Natural killer cell (primary cell): Measurements from ENCODE around the gene PRKN. TPM values are rescaled to one million over a fixed set of nuclear protein-coding genes. Genes with fewer than 3 reads are reported as not detected.

Experiments
- ATAC-seq, 3 donors: fragments of 150-1000 bp in 2 of 3; fragments of 200-7000 bp in 1 of 3; cut with Tn5 transposase; 1 replicate in 1 of 3; 2 replicates in 2 of 3; pipeline ENCODE4 v1.10.0; 2021; ENCODE audit warnings: mild to moderate bottlenecking in 2 of 3, moderate library complexity in 2 of 3
- DNase-seq, 2 donors: peaks; one replicate each; pipeline versions ENCODE4 v3.0.0 to v3.0.0-alpha.2; 2013 to 2021; ENCODE audit warnings: mixed read lengths in 1 of 2
- H3K27ac ChIP-seq: one replicate; pipeline ENCODE4 v1.5.1; 2013; ENCODE audit warnings: mild to moderate bottlenecking, low read length
- H3K27me3 ChIP-seq: one replicate; pipeline ENCODE4 v1.6.1; 2013; ENCODE audit warnings: low read length; ENCODE audit not compliant: control insufficient read depth, insufficient read depth
- H3K36me3 ChIP-seq: one replicate; pipeline ENCODE4 v1.6.1; 2013; ENCODE audit warnings: low read length; ENCODE audit not compliant: control insufficient read depth, insufficient read depth
- H3K4me1 ChIP-seq: one replicate; pipeline ENCODE4 v1.6.1; 2013; ENCODE audit warnings: low read length; ENCODE audit not compliant: control insufficient read depth, insufficient read depth
- H3K4me3 ChIP-seq: one replicate; pipeline ENCODE4 v1.5.1; 2013; ENCODE audit warnings: low read length
- H3K9me3 ChIP-seq: one replicate; pipeline ENCODE4 v1.6.1; 2013; ENCODE audit warnings: low read length; ENCODE audit not compliant: control insufficient read depth, insufficient read depth
- H3K27ac Mint-ChIP-seq, 2 donors: one replicate each; pipeline ENCODE4 v1.8.0; 2022; ENCODE audit warnings: mild to moderate bottlenecking in 2 of 2, mixed read lengths in 2 of 2, moderate library complexity in 1 of 2
- H3K27me3 Mint-ChIP-seq, 2 donors: one replicate each; pipeline ENCODE4 v1.8.0; 2022; ENCODE audit warnings: low read depth in 2 of 2, mixed read lengths in 2 of 2
- H3K36me3 Mint-ChIP-seq: one replicate; pipeline ENCODE4 v1.8.0; 2022; ENCODE audit warnings: mixed read lengths
- H3K4me1 Mint-ChIP-seq, 2 donors: one replicate each; pipeline ENCODE4 v1.8.0; 2022; ENCODE audit warnings: mixed read lengths in 2 of 2
- H3K4me3 Mint-ChIP-seq: one replicate; pipeline ENCODE4 v1.8.0; 2022; ENCODE audit warnings: mild to moderate bottlenecking, moderate library complexity, mixed read lengths
- H3K9me3 Mint-ChIP-seq, 2 donors: one replicate each; pipeline ENCODE4 v1.8.0; 2022; ENCODE audit warnings: mixed read lengths in 2 of 2
- WGBS: methylation state at CpG from one replicate; pipeline ENCODE4 v1.1.7; 2013; ENCODE audit warnings: missing lambda C conversion rate; ENCODE audit not compliant: insufficient coverage; 5-methylcytosine and 5-hydroxymethylcytosine counted together
- intact Hi-C: fragments of 100-400 bp; cut with micrococcal nuclease; formaldehyde crosslinking; loops from one replicate; pipeline ENCODE4 v1.14.2; 2022
- total RNA-seq, 4 donors: library from RNA; stranded (reverse); fragments of 120-200 nt in 1 of 4; gene quantifications; one replicate each; pipeline versions ENCODE4 v1.2.3 to v1.2.4, GENCODE V29; 2013 to 2022
- TF ChIP-seq, protein P1 (sequence below): fragments of 200-600 bp; IDR thresholded peaks from one replicate; pipeline ENCODE4 v1.8.0; 2022; ENCODE audit warnings: antibody characterized with exemption

PRKN gene
- total RNA-seq, 3 donors from 2014 or later (not counting 1 experiment from before 2014, with no cell fraction given): 1.4 to 1.9 (median 1.9) TPM

DNA sequence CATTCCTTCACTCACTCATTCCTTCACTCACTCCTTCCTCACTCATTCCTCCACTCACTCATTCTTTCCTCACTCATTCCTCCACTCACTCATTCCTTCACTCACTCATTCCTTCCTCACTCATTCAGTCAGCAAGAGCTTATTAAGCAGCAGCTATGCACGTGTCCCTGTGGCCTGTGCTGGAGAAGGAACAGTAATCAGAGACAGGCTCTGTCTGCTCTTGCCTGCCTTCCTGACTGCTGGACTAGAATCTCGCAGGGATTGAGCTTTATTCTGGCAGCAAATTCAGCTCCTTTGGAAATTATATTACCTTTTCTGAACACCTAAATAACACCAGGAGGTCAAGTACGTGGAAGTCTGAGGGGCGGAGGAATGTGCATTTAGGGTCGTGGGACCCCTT, 1314.8 kb downstream of the PRKN start:
- no peaks in the 10 kb centered on the region for H3K36me3 Mint-ChIP-seq
- Histone ChIP-seq H3K4me1 (no peaks in the 10 kb centered on the region), H3K27ac (no peak overlapping the region), H3K27me3 (no peaks in the 10 kb centered on the region), H3K36me3 (no peaks in the 10 kb centered on the region), H3K9me3 (no peaks in the 10 kb centered on the region), H3K4me3 (no peak overlapping the region)
- intact Hi-C loops: no loop called here
- H3K9me3 Mint-ChIP-seq: no peaks in the 10 kb centered on the region
- DNase-seq: no peak
- H3K27me3 Mint-ChIP-seq: peaks cover 13 to 18% of the 10 kb centered on the region in 2 donors
- TF ChIP-seq, protein P1, sequence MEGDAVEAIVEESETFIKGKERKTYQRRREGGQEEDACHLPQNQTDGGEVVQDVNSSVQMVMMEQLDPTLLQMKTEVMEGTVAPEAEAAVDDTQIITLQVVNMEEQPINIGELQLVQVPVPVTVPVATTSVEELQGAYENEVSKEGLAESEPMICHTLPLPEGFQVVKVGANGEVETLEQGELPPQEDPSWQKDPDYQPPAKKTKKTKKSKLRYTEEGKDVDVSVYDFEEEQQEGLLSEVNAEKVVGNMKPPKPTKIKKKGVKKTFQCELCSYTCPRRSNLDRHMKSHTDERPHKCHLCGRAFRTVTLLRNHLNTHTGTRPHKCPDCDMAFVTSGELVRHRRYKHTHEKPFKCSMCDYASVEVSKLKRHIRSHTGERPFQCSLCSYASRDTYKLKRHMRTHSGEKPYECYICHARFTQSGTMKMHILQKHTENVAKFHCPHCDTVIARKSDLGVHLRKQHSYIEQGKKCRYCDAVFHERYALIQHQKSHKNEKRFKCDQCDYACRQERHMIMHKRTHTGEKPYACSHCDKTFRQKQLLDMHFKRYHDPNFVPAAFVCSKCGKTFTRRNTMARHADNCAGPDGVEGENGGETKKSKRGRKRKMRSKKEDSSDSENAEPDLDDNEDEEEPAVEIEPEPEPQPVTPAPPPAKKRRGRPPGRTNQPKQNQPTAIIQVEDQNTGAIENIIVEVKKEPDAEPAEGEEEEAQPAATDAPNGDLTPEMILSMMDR: no peak
- H3K4me1 Mint-ChIP-seq: no peaks in the 10 kb centered on the region
- WGBS: 84% methylated on average over 5 of the region's 5 CpGs
- H3K4me3 Mint-ChIP-seq: no peak overlapping the region
- ATAC-seq: no peak
- no peak overlapping the region for H3K27ac Mint-ChIP-seq

DNA sequence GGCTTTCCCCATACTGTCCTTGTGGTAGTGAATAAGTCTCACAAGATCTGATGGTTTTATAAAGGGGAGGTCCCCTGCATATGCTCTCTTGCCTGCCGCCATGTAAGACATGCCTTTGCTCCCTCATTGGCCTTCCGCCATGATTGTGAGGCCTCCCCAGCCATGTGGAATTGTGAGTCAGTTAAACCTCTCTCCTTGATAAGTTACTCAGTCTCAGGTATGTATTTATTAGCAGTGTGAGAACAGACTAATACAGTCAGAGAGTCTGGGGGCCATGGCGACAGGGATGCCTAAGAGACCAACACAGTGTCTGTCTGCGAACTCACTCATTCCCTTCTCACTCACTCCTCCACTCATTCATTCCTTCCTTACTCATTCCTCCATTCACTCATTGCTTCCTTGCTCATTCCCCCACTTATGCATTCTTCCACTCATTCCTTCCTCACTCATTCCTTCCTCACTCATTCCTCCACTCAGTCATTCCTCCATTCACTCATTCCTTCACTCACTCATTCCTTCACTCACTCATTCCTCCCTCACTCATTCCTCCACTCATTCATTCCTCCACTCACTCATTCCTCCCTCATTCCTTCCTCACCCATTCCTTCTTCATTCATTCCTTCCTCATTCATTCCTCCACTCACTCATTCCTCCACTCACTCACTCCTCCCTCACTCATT, 1316.2 kb downstream of the PRKN start:
- WGBS: 97% methylated on average over 4 of the region's 4 CpGs
- H3K27ac Mint-ChIP-seq: no peak overlapping the region
- intact Hi-C loops: no loop called here
- H3K27me3 Mint-ChIP-seq: peaks cover 8 to 15% of the 10 kb centered on the region in 2 donors
- ATAC-seq: no peak
- Histone ChIP-seq H3K4me3 (no peak overlapping the region), H3K27me3 (no peaks in the 10 kb centered on the region), H3K9me3 (no peaks in the 10 kb centered on the region), H3K4me1 (no peaks in the 10 kb centered on the region), H3K27ac (no peak overlapping the region), H3K36me3 (no peaks in the 10 kb centered on the region)
- no peak overlapping the region for H3K4me3 Mint-ChIP-seq
- DNase-seq: no peak
- H3K36me3 Mint-ChIP-seq: no peaks in the 10 kb centered on the region
- TF ChIP-seq, protein P1: no peak
- no peaks in the 10 kb centered on the region for H3K9me3 Mint-ChIP-seq
- H3K4me1 Mint-ChIP-seq: no peaks in the 10 kb centered on the region

DNA sequence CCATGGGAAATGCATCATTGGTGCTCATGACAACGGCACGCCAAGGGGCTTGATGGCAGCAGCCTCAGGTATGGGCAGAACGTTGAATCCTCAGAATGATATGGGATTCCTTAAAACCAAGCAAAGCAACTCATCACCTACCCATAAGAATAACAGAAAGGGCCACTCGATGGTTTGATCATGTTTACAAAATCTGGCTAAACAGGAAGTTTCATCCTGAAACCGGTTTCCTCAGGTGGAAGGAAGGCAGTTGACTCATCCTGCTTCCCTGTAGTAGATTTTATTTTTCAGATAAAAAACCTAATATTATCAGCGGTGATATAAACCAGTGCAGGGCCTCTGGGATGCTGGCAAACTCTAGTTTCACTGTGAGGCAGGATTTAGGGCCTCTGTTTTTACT, 1316.8 kb downstream of the PRKN start:
- Mint-ChIP-seq H3K27ac (no peak overlapping the region), H3K27me3 (peaks cover under 1 to 12% of the 10 kb centered on the region in 2 donors), H3K4me1 (no peaks in the 10 kb centered on the region), H3K9me3 (no peaks in the 10 kb centered on the region), H3K4me3 (no peak overlapping the region), H3K36me3 (no peaks in the 10 kb centered on the region)
- H3K4me1 ChIP-seq: no peaks in the 10 kb centered on the region
- H3K36me3 ChIP-seq: no peaks in the 10 kb centered on the region
- WGBS: 100% methylated on average over 5 of the region's 6 CpGs
- TF ChIP-seq, protein P1: no peak
- no peak overlapping the region for H3K27ac ChIP-seq
- no peaks in the 10 kb centered on the region for H3K27me3 ChIP-seq
- no peaks in the 10 kb centered on the region for H3K9me3 ChIP-seq
- DNase-seq (no peak), ATAC-seq (no peak)
- no peak overlapping the region for H3K4me3 ChIP-seq
- intact Hi-C loops: no loop called here

DNA sequence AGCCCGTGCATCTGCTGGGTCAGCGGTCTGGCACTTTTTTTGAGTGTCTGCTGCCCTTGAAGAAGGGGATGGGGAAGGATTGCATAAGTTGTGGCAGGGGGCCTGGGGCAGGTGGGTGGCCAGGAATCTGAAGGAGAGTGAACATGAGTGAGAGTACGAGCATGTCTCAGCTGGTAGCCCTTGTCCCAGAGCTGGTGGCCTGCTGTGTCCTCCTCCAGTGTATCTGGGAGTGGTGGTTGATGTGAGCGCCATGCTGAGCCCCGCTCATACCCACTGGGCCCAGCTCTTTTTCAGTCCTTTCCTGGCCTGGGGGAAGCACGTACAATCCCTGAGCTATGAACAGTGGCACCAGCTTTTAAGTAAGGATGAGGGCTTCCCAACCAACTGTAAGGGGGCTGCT, 1317.5 kb downstream of the PRKN start:
- Mint-ChIP-seq H3K27ac (no peak overlapping the region), H3K27me3 (peaks cover 0 to 10% of the 10 kb centered on the region in 2 donors), H3K36me3 (no peaks in the 10 kb centered on the region), H3K4me3 (no peak overlapping the region), H3K4me1 (no peaks in the 10 kb centered on the region), H3K9me3 (no peaks in the 10 kb centered on the region)
- Histone ChIP-seq H3K36me3 (no peaks in the 10 kb centered on the region), H3K27ac (no peak overlapping the region), H3K9me3 (no peaks in the 10 kb centered on the region), H3K4me1 (no peaks in the 10 kb centered on the region), H3K4me3 (no peak overlapping the region), H3K27me3 (no peaks in the 10 kb centered on the region)
- WGBS: 86% methylated on average over 6 of the region's 6 CpGs
- TF ChIP-seq, protein P1: no peak
- no peak for ATAC-seq
- intact Hi-C loops: no loop called here
- no peak for DNase-seq
